Keratinocyte (primary cell): Measurements from ENCODE around the gene CSNK2A2.

Experiments
- CTCF ChIP-seq, 3 experiments: IDR thresholded peaks in 1 of 3; conservative IDR thresholded peaks in 1 of 3; optimal IDR thresholded peaks in 1 of 3; 2 replicates in 2 of 3; 3 replicates in 1 of 3; pipeline versions ENCODE3 to v1.5.1; 2011; ENCODE audit warnings: low read length in 3 of 3, mild to moderate bottlenecking in 3 of 3, moderate library complexity in 2 of 3, control low read depth in 1 of 3, inconsistent platforms in 1 of 3; ENCODE audit not compliant: insufficient read depth in 2 of 3; ENCODE audit errors: extremely low read depth in 1 of 3
- EZH2 ChIP-seq: IDR thresholded peaks from one replicate; pipeline ENCODE4 v1.6.1; 2012; ENCODE audit warnings: inconsistent platforms, mild to moderate bottlenecking, low read length, moderate library complexity

GRCh38 chr16:58217311-58217925, 19.5 kb upstream of the CSNK2A2 start:
- TF ChIP-seq CTCF (optimal IDR thresholded peaks at IDR 0.05 in 1 of 3, IDR thresholded peaks at IDR 0.05 in 1 of 3, conservative IDR thresholded peaks at IDR 0.05 in 1 of 3; ENCODE audit: extremely low read depth in 1 of 3, insufficient read depth in 2 of 3, low read length in 3 of 3) (no peak), EZH2 (no peak)
